Activated CD4-positive, alpha-beta T cell treated with anti-CD3 and anti-CD28 coated beads for 48 hours (primary cell): Measurements from ENCODE around the gene KATNBL1.
"Not testable (repeated sequence)": the region's sequence is repeated elsewhere in the genome, so short reads cannot be mapped to it uniquely, and the experiment has no call there.

Experiments used
- DNase-seq: peaks from one replicate; pipeline ENCODE4 v3.0.0-alpha.2; 2020

Gene KATNBL1

GRCh38 chr15:34188711-34189110 lies 21.2 kb downstream of the KATNBL1 start:
- no peak for DNase-seq

GRCh38 chr15:34185666-34186065 lies 24.2 kb downstream of the KATNBL1 start:
- DNase-seq: no peak

- DNase-seq: no peak
These were observed 27.0 kb downstream of the KATNBL1 start for GRCh38 chr15:34182942-34183341.

- DNase-seq: no peak
These were observed 30.7 kb downstream of the KATNBL1 start for GRCh38 chr15:34179234-34179633.

- DNase-seq: not testable (repeated sequence)
These were observed 43.8 kb downstream of the KATNBL1 start for GRCh38 chr15:34165987-34166573.

GRCh38 chr15:34161329-34161963 lies 48.5 kb downstream of the KATNBL1 start:
- DNase-seq: no peak

GRCh38 chr15:34160735-34161134 lies 49.2 kb downstream of the KATNBL1 start:
- DNase-seq: no peak

GRCh38 chr15:34158355-34158754 lies 51.5 kb downstream of the KATNBL1 start:
- DNase-seq: no peak

GRCh38 chr15:34155859-34156258 lies 54.0 kb downstream of the KATNBL1 start:
- no peak for DNase-seq

GRCh38 chr15:34154725-34155204 lies 55.1 kb downstream of the KATNBL1 start:
- DNase-seq: peak; percentile 13

GRCh38 chr15:34147371-34148140 lies 62.3 kb downstream of the KATNBL1 start:
- DNase-seq: no peak

GRCh38 chr15:34133511-34133910 lies 76.4 kb downstream of the KATNBL1 start:
- DNase-seq: no peak

- no peak for DNase-seq
These were observed 77.0 kb downstream of the KATNBL1 start for GRCh38 chr15:34132881-34133280.

GRCh38 chr15:34128898-34129297 lies 81.0 kb downstream of the KATNBL1 start:
- no peak for DNase-seq

- DNase-seq: no peak
These were observed 83.4 kb downstream of the KATNBL1 start for GRCh38 chr15:34126522-34126921.

GRCh38 chr15:34125945-34126344 lies 84.0 kb downstream of the KATNBL1 start:
- DNase-seq: no peak

GRCh38 chr15:34124651-34125050 lies 85.2 kb downstream of the KATNBL1 start:
- DNase-seq: no peak

GRCh38 chr15:34122771-34123183 lies 87.1 kb downstream of the KATNBL1 start:
- DNase-seq: no peak

GRCh38 chr15:34121786-34122185 lies 88.1 kb downstream of the KATNBL1 start:
- not testable (repeated sequence) for DNase-seq

GRCh38 chr15:34120420-34120819 lies 89.5 kb downstream of the KATNBL1 start:
- not testable (repeated sequence) for DNase-seq

GRCh38 chr15:34119291-34119690 lies 90.6 kb downstream of the KATNBL1 start:
- no peak for DNase-seq

- no peak for DNase-seq
These were observed 93.3 kb downstream of the KATNBL1 start for GRCh38 chr15:34116620-34117019.

GRCh38 chr15:34114739-34115138 lies 95.2 kb downstream of the KATNBL1 start:
- no peak for DNase-seq

GRCh38 chr15:34114215-34114614 lies 95.7 kb downstream of the KATNBL1 start:
- no peak for DNase-seq
